Measurements from ENCODE around the gene ABCB11. TPM values are rescaled to one million over a fixed set of nuclear protein-coding genes. Genes with fewer than 3 reads are reported as not detected.

The ABCB11 gene
- total RNA-seq, 4 donors from 2014 or later = 0.29 TPM; not detected in 3

DNA sequence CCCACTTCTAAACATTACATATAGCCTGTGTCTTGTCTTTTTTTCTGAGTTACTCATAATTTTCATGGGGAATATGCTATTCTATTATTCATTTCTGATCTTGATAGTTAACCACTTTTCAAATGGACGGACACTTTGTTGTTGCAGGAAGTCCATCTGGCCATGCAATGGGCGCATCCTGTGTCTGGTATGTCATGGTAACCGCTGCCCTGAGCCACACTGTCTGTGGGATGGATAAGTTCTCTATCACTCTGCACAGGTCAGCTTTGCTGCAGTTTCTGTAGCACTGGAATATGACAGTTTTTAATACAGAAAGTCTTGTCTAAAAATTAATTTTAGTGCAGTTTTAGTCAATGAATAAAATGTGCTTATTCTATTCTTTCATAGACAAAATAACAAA, 126.8 kb downstream of the ABCB11 start:
- no peaks in the 10 kb centered on the region for H3K36me3 ChIP-seq
- no peaks in the 10 kb centered on the region for H3K9me3 ChIP-seq
- intact Hi-C loops (cut with DNase I; ENCODE audit: low total_unique reads) = no loop called here
- no peaks in the 10 kb centered on the region for H3K4me1 ChIP-seq
- no peak overlapping the region for H3K4me3 ChIP-seq
- no peaks in the 10 kb centered on the region for H3K27me3 ChIP-seq
- TF ChIP-seq POLR2A (IDR thresholded peaks at IDR 0.05) = no peak
- TF ChIP-seq, protein P1, sequence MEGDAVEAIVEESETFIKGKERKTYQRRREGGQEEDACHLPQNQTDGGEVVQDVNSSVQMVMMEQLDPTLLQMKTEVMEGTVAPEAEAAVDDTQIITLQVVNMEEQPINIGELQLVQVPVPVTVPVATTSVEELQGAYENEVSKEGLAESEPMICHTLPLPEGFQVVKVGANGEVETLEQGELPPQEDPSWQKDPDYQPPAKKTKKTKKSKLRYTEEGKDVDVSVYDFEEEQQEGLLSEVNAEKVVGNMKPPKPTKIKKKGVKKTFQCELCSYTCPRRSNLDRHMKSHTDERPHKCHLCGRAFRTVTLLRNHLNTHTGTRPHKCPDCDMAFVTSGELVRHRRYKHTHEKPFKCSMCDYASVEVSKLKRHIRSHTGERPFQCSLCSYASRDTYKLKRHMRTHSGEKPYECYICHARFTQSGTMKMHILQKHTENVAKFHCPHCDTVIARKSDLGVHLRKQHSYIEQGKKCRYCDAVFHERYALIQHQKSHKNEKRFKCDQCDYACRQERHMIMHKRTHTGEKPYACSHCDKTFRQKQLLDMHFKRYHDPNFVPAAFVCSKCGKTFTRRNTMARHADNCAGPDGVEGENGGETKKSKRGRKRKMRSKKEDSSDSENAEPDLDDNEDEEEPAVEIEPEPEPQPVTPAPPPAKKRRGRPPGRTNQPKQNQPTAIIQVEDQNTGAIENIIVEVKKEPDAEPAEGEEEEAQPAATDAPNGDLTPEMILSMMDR (IDR thresholded peaks at IDR 0.05) = no peak
- no peak for DNase-seq
- no peak overlapping the region for H3K27ac ChIP-seq

DNA sequence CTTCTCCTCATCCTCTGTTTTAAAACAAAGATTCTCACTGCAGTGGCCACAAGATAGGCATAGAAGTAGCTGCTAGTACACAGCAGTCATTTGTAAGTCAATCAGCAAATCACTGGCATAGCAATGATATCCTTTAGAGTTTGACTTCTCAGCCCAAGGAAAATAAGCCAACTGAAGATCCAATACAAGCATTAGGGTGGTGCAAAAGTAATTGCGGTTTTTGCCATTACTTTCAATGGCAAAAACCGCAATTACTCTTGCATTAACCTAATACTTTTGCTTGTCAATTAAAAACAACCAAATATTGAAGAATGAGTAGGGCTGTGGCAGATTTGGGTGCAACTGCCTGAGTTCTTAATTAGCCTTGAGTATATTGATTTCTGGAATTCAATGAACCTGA, 127.2 kb downstream of the ABCB11 start:
- DNase-seq = no peak
- Histone ChIP-seq H3K27ac (no peak overlapping the region), H3K36me3 (no peaks in the 10 kb centered on the region), H3K9me3 (no peaks in the 10 kb centered on the region), H3K4me1 (no peaks in the 10 kb centered on the region), H3K27me3 (no peaks in the 10 kb centered on the region), H3K4me3 (no peak overlapping the region)
- intact Hi-C loops (cut with DNase I; ENCODE audit: low total_unique reads) = no loop called here
- TF ChIP-seq POLR2A (IDR thresholded peaks at IDR 0.05) = no peak
- TF ChIP-seq, protein P1 (IDR thresholded peaks at IDR 0.05) = no peak

DNA sequence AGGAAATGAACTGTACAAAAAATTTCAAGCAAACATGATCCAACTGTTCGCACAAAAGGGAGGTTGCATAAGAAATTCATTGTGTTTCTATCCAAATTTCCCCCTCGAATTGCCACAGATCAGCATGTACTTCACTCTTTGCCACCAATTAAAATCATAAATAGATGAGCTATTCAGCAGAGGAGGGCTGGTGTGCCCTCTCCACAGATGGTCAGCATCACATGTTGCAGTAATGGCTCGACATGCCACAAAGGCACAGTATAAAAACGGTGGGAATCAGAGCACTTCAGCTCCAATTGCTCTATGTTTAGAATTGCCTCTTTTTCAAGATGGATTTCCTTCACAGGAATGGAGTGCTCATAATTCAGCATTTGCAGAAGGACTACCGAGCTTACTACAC, 130.1 kb downstream of the ABCB11 start, which contains the start of gene G6PC2:
Gene G6PC2 (plus strand): TSS at position 289 of the 400 bp plus-strand sequence. CDS start 41 bp downstream, at position 330.
- H3K4me3 ChIP-seq = no peak within 1 kb of the TSS
- no peaks in the 10 kb centered on the region for H3K9me3 ChIP-seq
- H3K27ac ChIP-seq = no peak within 1 kb of the TSS
- no peak for TF ChIP-seq POLR2A (IDR thresholded peaks at IDR 0.05)
- TF ChIP-seq, protein P1 (IDR thresholded peaks at IDR 0.05) = no peak
- H3K4me1 ChIP-seq = no peaks in the 10 kb centered on the region
- intact Hi-C loops (cut with DNase I; ENCODE audit: low total_unique reads) = no loop called here
- no peaks in the 10 kb centered on the region for H3K27me3 ChIP-seq
- H3K36me3 ChIP-seq = no peaks in the 10 kb centered on the region
- no peak for DNase-seq

DNA sequence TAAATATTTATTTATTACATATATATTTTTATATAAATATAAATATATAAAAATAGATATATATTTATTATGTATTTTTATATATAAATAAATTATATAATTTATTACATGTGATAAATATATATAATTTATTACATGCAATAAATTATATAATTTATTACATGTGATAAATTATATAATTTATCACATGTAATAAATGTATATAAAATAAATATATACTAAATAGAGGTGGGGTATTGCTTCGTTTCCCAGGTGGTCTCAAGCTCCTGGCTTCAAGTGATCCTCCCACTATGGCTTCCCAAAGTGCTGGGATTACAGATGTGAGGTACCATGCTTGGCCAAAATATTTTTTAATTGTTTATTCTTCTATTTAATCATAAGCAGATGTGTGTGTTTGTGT, 133.7 kb downstream of the ABCB11 start:
- Histone ChIP-seq H3K4me1 (no peaks in the 10 kb centered on the region), H3K27me3 (no peaks in the 10 kb centered on the region), H3K4me3 (no peak overlapping the region), H3K27ac (no peak overlapping the region), H3K36me3 (no peaks in the 10 kb centered on the region), H3K9me3 (no peaks in the 10 kb centered on the region)
- TF ChIP-seq POLR2A (IDR thresholded peaks at IDR 0.05) = no peak
- TF ChIP-seq, protein P1 (IDR thresholded peaks at IDR 0.05) = no peak
- DNase-seq = no peak
- intact Hi-C loops (cut with DNase I; ENCODE audit: low total_unique reads) = no loop called here

DNA sequence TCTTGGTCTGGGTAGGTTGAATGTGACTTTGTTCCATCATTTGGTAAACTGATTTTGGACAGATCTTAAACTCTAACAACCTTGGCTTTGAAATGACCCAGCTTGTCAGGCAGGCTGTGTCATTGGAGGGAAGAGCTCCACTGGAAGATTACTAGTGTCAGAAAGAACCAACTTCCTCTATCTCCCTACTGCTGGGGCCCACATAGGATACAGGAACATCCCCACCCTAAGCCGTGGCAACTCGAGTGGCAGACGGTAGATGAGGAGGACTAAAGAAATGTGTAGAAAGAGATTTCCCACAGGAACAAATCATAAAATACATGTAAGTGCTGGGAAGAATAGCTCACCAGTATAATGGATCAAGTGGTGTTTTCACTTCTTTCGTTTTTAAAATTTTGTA, 134.3 kb downstream of the ABCB11 start:
- no peak overlapping the region for H3K4me3 ChIP-seq

More for the DNA sequence above, 134.3 kb downstream of the ABCB11 start:
- H3K27ac ChIP-seq = no peak overlapping the region
- H3K4me1 ChIP-seq = no peaks in the 10 kb centered on the region
- H3K27me3 ChIP-seq = no peaks in the 10 kb centered on the region
- no peak for TF ChIP-seq POLR2A (IDR thresholded peaks at IDR 0.05)
- TF ChIP-seq, protein P1 (IDR thresholded peaks at IDR 0.05) = no peak
- no peaks in the 10 kb centered on the region for H3K36me3 ChIP-seq
- no peaks in the 10 kb centered on the region for H3K9me3 ChIP-seq
- DNase-seq = no peak
- intact Hi-C loops (cut with DNase I; ENCODE audit: low total_unique reads) = no loop called here

Data from uterus (tissue), 4 donors.